GM20000 (cell line): Measurements from ENCODE around the gene CSRNP3.
"Not testable (repeated sequence)": the region's sequence is repeated elsewhere in the genome, so short reads cannot be mapped to it uniquely, and the experiment has no call there.

ENCODE experiments used
- DNase-seq: peaks from one replicate; pipeline ENCODE4 v3.0.0; 2012; ENCODE audit warnings: low spot score
- TF ChIP-seq, protein P1 (sequence below): IDR thresholded peaks from 2 replicates; pipeline ENCODE4 v1.5.1; 2012; ENCODE audit warnings: mild to moderate bottlenecking, control low read depth; ENCODE audit errors: extremely low read depth, missing control alignments

The CSRNP3 gene

DNA sequence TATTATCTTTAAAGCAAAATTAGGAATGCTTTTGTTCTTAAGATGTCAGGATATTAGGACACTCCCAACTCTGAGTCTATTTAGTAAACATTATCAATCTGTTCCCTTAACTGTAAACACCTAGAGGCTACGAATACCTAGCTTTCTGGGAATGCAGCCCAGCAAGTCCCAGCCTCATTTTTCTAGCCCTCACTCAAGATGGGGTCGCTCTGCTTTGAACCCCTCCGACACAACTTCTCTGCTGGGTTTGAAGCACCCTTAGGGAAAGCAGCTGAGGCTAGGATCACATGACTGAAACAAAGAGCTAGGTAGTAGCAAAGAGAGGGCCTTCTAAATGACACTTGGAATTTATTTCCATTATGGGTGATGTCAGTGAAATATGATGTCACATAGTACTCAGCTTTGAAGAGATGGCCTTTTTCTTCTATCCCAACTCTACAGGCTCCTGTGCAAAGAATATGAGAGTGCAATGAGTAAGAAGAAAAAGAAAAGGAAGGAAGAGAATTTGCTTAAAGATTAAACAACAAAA is 114.7 kb downstream of the CSRNP3 start:
- no peak for DNase-seq
- TF ChIP-seq, protein P1, sequence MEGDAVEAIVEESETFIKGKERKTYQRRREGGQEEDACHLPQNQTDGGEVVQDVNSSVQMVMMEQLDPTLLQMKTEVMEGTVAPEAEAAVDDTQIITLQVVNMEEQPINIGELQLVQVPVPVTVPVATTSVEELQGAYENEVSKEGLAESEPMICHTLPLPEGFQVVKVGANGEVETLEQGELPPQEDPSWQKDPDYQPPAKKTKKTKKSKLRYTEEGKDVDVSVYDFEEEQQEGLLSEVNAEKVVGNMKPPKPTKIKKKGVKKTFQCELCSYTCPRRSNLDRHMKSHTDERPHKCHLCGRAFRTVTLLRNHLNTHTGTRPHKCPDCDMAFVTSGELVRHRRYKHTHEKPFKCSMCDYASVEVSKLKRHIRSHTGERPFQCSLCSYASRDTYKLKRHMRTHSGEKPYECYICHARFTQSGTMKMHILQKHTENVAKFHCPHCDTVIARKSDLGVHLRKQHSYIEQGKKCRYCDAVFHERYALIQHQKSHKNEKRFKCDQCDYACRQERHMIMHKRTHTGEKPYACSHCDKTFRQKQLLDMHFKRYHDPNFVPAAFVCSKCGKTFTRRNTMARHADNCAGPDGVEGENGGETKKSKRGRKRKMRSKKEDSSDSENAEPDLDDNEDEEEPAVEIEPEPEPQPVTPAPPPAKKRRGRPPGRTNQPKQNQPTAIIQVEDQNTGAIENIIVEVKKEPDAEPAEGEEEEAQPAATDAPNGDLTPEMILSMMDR = no peak

DNA sequence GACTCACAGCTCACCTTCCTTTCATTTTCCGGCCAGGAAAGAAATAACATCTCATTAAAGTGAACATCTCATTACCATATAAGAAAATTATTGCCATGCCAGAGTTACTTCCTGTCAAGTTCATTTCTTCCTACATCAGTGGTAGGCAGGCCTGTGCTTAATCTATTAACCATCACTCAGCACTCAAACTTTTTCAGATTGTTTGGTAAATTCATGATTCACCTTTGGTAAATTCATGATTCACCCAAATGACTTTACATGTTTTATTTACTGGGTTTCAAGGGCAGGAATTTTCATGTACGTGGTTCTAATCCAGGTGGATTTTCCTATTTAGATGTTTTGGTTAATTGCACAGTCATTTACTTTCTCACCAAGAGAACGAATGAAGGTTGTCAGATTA is 116.5 kb downstream of the CSRNP3 start:
- no peak for DNase-seq
- TF ChIP-seq, protein P1 = no peak

DNA sequence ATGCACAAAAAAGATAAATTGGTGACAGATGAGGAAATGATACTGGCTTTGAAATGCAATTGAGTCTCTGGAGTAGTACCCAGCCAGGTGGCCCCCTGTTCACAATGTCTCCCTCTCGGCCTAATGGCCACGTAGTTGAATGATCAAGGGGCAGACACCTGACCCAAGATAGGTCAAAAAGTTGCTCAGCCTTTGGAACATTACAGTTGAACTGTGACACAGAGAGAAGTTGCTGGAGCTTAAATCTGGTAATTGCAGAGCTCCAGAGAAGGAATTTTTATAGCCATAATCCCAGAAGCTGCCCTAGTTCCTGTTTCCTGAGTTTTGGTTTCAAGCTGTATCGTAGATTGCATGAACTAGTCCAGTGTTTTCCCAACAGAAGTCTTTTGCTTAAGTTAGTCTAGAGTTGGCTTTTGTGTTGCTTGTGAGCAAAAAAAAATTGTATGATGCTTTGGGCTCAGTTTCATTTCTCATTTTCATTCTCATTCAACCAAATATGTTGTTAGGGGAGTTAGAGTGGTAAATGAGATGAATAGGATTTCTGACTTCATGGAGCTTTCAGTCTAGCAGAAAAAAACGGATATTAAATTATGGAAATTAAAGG is 117.9 kb downstream of the CSRNP3 start:
- DNase-seq = peak; percentile 14
- TF ChIP-seq, protein P1 = no peak

DNA sequence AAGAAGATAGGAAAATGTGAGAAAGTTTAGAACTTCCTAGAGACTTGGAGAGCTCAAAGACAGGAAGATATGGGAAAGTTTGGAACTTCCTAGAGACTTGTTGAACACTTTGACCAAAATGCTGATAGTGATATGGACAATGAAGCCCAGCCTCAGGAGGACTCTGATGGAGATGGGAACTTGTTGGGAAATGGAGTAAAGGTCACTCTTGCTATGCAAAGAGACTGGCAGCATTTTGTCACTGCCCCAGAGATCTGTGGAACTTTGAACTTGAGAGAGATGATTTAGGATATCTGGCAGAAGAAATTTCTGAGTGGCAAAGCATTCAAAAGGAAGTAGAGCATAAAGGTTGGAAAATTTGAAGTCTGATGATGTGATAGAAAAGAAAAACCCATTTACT is 121.5 kb downstream of the CSRNP3 start:
- not testable (repeated sequence) for DNase-seq

DNA sequence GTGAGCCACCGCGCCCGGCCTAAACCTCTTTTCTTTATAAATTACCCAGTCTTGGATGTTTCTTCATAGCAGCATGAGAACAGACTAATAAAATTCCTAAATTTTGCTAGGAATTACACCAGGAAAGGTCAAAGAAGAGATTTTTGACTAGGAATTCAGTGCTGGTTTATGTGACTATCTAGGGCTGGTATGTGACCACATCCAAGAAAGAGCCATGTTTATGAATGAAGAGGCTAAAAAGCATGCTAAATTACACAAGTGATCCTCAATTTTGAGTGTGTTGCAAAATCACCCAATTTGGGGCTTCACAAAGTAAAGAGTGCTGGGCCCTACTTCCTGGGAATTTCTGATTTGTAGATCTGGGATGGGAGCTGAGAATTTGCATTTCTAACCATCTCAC is 123.6 kb downstream of the CSRNP3 start:
- TF ChIP-seq, protein P1 = no peak
- no peak for DNase-seq

DNA sequence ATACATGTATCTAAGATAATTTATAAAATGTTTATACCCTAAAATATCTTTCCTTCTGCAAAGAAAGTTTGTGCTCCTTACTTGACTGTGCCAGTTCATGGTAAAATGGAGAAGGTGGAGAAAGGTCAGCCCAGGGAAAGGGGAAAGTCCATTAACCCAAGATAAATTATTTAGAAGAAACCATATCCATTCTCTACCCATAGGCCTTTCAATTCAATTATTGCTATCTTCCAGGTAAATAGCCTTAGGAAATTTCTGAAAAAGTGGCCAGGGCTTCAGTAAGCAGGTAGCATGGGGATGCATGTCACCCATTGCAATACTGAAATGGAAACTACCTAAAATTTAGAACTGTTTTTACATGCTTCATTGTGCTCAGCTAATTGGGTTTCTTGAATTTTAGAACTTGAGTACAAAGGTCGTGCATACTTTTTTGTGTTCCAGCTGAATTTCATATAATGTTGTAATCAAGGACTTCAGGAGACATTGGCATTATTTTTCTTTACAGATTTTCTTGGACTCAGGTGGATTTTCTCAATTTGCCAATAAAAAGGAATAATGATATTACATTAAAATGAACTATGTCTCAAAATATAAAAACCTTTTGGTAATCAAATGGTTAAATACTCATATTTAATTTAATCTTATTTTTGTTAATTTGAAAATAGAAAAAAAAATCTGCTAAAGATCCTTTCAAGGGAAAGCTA is 124.9 kb downstream of the CSRNP3 start:
- TF ChIP-seq, protein P1 = no peak
- DNase-seq = no peak

DNA sequence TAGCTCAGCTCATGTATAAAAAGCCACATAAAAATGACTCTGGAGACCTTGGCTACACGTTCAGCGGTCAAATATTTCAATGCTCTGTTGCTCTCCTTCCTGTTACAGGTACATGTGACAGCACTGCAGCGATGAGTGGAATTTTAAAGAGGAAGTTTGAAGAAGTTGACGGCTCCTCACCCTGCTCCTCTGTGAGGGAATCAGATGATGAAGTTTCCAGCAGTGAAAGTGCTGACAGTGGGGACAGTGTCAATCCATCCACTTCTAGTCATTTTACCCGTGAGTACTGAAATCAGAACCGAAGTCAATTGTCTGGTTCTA is 125.4 kb downstream of the CSRNP3 start:
- peak; percentile 9 for DNase-seq
- TF ChIP-seq, protein P1 = no peak

DNA sequence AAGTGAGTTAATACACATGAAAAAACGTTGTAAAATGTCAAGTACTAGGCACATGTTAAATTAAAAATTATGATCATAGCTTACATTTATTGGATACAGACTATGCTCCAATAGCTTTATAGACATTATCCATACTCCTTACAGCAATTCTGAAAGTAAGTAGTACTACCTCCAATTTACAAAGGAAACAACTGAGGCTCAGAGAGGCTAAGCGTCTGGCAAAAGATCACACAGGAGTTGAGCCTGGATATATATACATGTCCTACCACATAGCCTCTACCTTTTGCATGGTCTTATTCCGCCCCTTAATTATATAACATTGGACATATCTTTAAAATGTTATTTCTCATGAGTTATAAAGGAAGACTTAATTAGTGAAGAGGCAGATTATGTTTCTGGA is 127.3 kb downstream of the CSRNP3 start:
- DNase-seq = no peak
- TF ChIP-seq, protein P1 = no peak
